ENCODE data around the gene GBP5. TPM values are rescaled to one million over a fixed set of nuclear protein-coding genes. Genes with fewer than 3 reads are reported as not detected.
A peak's percentile ranks its signal among the peaks of the same experiment; 100 is the strongest.

The GBP5 gene
- polyA plus RNA-seq, 2 of the 4 experiments (the other 2 are of a cell fraction): 0.04 TPM; not detected in 1

- no peak for ATAC-seq
- DNase-seq (ENCODE audit: low read depth in 1 of 2, low spot score in 1 of 2): no peak
- 8% methylated on average over 1 of the region's 1 CpG for WGBS (ENCODE audit: missing lambda C conversion rate)
- no peak for TF ChIP-seq HOXA7 (CRISPR knock-in tag; IDR thresholded peaks at IDR 0.05)
- no peak for TF ChIP-seq TFCP2L1 (CRISPR knock-in tag; IDR thresholded peaks at IDR 0.05)
- TF ChIP-seq PBX3 (IDR thresholded peaks at IDR 0.05): no peak
- TF ChIP-seq FOXS1 (CRISPR knock-in tag; IDR thresholded peaks at IDR 0.05): no peak
- TF ChIP-seq NFE2L2 (conservative IDR thresholded peaks at IDR 0.05; ENCODE audit: low read length): peak; percentile 20; the same call in 1 of the 2 replicates
- no peak for TF ChIP-seq TP53 (CRISPR knock-in tag; IDR thresholded peaks at IDR 0.05)
- Histone ChIP-seq H3K27ac (no peak overlapping the region), H3K4me3 (no peak overlapping the region), H3K4me2 (no peak overlapping the region), H3K4me1 (no peaks in the 10 kb centered on the region), H3K9me3 (no peaks in the 10 kb centered on the region)
- FAIRE-seq: no peak
- POLR2A ChIA-PET: no interaction called here
- CTCF ChIA-PET: interaction anchor here (0.7 kb wide), 1 partner anchor 241 kb away, joined by 3 read pairs; no protein-coding TSS in a partner anchor
Measured at GRCh38 chr1:89309828-89310227, 37.2 kb upstream of the GBP5 start.

GRCh38 chr1:89306273-89306672, 33.6 kb upstream of the GBP5 start:
- CTCF ChIA-PET: no interaction called here
- no peak for FAIRE-seq
- Histone ChIP-seq H3K27ac (no peak overlapping the region), H3K9me3 (no peaks in the 10 kb centered on the region), H3K4me3 (no peak overlapping the region), H3K4me1 (no peaks in the 10 kb centered on the region), H3K4me2 (no peak overlapping the region)
- TF ChIP-seq ZFP36 (IDR thresholded peaks at IDR 0.05; ENCODE audit: borderline replicate concordance, partially characterized antibody): no peak
- no peak for ATAC-seq
- POLR2A ChIA-PET: no interaction called here
- 35% methylated on average over 2 of the region's 2 CpGs for WGBS (ENCODE audit: missing lambda C conversion rate)
- DNase-seq (ENCODE audit: low read depth in 1 of 2, low spot score in 1 of 2): no peak

- FAIRE-seq (no peak), DNase-seq (ENCODE audit: low read depth in 1 of 2, low spot score in 1 of 2) (no peak), ATAC-seq (no peak)
- WGBS (ENCODE audit: missing lambda C conversion rate): 21% methylated on average over 2 of the region's 2 CpGs
- Histone ChIP-seq H3K9me3 (no peaks in the 10 kb centered on the region), H3K4me1 (no peaks in the 10 kb centered on the region), H3K27ac (no peak overlapping the region), H3K4me3 (no peak overlapping the region), H3K4me2 (no peak overlapping the region)
- ChIA-PET CTCF (interaction anchor here (0.6 kb wide), 1 partner anchor 11 kb away, joined by 3 read pairs; no protein-coding TSS in a partner anchor), POLR2A (no interaction called here)
- no peak for TF ChIP-seq CBX8 (IDR thresholded peaks at IDR 0.05)
- no peak for TF ChIP-seq USF2 (IDR thresholded peaks at IDR 0.05)
- TF ChIP-seq MAFK (IDR thresholded peaks at IDR 0.05; ENCODE audit: partially characterized antibody): peak; percentile 93
- TF ChIP-seq RFX5 (IDR thresholded peaks at IDR 0.05): no peak
Measured at GRCh38 chr1:89305493-89305892, 32.8 kb upstream of the GBP5 start.

- no peak overlapping the region for H3K4me3 ChIP-seq
- 39% methylated on average over 2 of the region's 2 CpGs for WGBS (ENCODE audit: missing lambda C conversion rate)
- FAIRE-seq (no peak), ATAC-seq (no peak), DNase-seq (ENCODE audit: low read depth in 1 of 2, low spot score in 1 of 2) (no peak)
- TF ChIP-seq EHF (CRISPR knock-in tag; IDR thresholded peaks at IDR 0.05): no peak
- TF ChIP-seq RNF2 (IDR thresholded peaks at IDR 0.05; ENCODE audit: borderline replicate concordance, low read depth): no peak
- TF ChIP-seq POLR2A (IDR thresholded peaks at IDR 0.05; ENCODE audit: low read length): no peak
- no peak for TF ChIP-seq HOXB13 (CRISPR knock-in tag; IDR thresholded peaks at IDR 0.05; ENCODE audit: low read depth)
- TF ChIP-seq RCOR1 (IDR thresholded peaks at IDR 0.05; ENCODE audit: low read depth, low read length): no peak
- TF ChIP-seq SREBF2 (IDR thresholded peaks at IDR 0.05): no peak
- TF ChIP-seq SMC3 (IDR thresholded peaks at IDR 0.05): no peak
- TF ChIP-seq JUNB (IDR thresholded peaks at IDR 0.05): no peak
- TF ChIP-seq MAZ (IDR thresholded peaks at IDR 0.05; ENCODE audit: borderline replicate concordance, low read depth, low read length): no peak
- no peak for TF ChIP-seq JUN (IDR thresholded peaks at IDR 0.05)
- TF ChIP-seq ZSCAN20 (CRISPR knock-in tag; IDR thresholded peaks at IDR 0.05): no peak
- no peak for TF ChIP-seq HOXB5 (CRISPR knock-in tag; IDR thresholded peaks at IDR 0.05)
- TF ChIP-seq PBX3 (IDR thresholded peaks at IDR 0.05): no peak
- POLR2A ChIA-PET: no interaction called here
- CTCF ChIA-PET: interaction anchor here (0.6 kb wide), 1 partner anchor 12 kb away, joined by 3 read pairs; no protein-coding TSS in a partner anchor
- no peak overlapping the region for H3K27ac ChIP-seq
- H3K9me3 ChIP-seq: no peaks in the 10 kb centered on the region
- H3K4me2 ChIP-seq: no peak overlapping the region
- no peaks in the 10 kb centered on the region for H3K4me1 ChIP-seq
Measured at GRCh38 chr1:89304572-89305230, 32.0 kb upstream of the GBP5 start.

Data from A549 (cell line).